GM10266 (cell line): Measurements from ENCODE around the gene ANKMY1.

Experiments
- DNase-seq: peaks from one replicate; pipeline ENCODE4 v3.0.0; 2012; ENCODE audit errors: extremely low spot score
- CTCF ChIP-seq: IDR thresholded peaks from 2 replicates; pipeline ENCODE4 v1.5.1; 2012; ENCODE audit warnings: mild to moderate bottlenecking, low read depth; ENCODE audit not compliant: control insufficient read depth, insufficient read depth; ENCODE audit errors: missing control alignments

ANKMY1 gene

GRCh38 chr2:240602266-240603050 lies 44.7 kb upstream of the ANKMY1 start:
- DNase-seq: no peak
- TF ChIP-seq CTCF: no peak

GRCh38 chr2:240601831-240602160 lies 44.0 kb upstream of the ANKMY1 start:
- TF ChIP-seq CTCF: no peak

GRCh38 chr2:240601061-240601830 lies 43.5 kb upstream of the ANKMY1 start:
- DNase-seq: no peak
- no peak for TF ChIP-seq CTCF

More at GRCh38 chr2:240601831-240602160, 44.0 kb upstream of the ANKMY1 start:
- no peak for DNase-seq

- no peak for DNase-seq
- no peak for TF ChIP-seq CTCF
Measured at GRCh38 chr2:240600451-240600961, 42.7 kb upstream of the ANKMY1 start.

GRCh38 chr2:240599141-240599583 lies 41.4 kb upstream of the ANKMY1 start:
- TF ChIP-seq CTCF: no peak
- DNase-seq: no peak

- DNase-seq: no peak
- TF ChIP-seq CTCF: no peak
Measured at GRCh38 chr2:240598311-240598911, 40.6 kb upstream of the ANKMY1 start.
